HG02623 (cell line): Measurements from ENCODE around the gene ATP2B2.

Experiments
- ATAC-seq: cut with Tn5 transposase; IDR thresholded peaks from one replicate; pipeline ENCODE4 v1.9.1; 2021; ENCODE audit warnings: moderate library complexity; ENCODE audit not compliant: unreplicated experiment

The ATP2B2 gene

DNA sequence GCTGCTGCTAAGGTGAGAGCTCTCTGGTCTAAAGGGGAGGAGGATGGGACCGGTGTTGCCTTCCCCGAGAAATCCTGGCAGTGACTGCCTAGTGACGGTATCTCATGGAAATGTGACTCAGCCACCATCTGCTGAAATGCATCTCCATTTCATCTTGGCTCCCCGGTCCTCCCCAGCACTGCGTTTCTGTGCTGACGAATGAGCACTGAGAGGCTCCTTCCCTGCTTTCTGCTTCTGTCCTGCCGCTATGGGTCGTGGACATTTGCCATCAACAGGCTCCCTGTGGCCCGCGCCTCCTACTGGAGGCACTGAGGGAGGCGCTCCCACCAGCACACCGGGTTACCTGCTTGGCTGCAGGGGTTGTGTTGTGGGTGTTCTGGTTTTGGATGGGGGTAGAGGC, 170.9 kb downstream of the ATP2B2 start:
- no peak for ATAC-seq

- ATAC-seq = no peak
These were observed 171.3 kb downstream of the ATP2B2 start for GRCh38 chr3:10334042-10334441.

DNA sequence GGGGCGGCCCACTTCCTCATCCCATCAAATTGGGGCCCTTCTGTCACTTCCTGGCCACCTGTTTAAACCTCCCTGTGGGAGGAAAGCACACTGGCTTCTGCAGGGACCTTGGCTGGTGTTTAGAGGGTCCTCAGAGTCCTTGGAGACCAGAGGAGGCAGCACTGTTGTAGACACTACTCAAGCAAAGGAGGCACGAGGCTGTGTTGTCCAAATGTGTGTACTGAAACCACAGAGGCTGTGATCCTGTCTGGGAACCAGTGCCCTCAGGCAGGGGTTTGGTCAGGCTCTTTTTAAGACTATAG, 172.1 kb downstream of the ATP2B2 start:
- ATAC-seq = no peak

GRCh38 chr3:10332481-10333348, 172.7 kb downstream of the ATP2B2 start:
- no peak for ATAC-seq

DNA sequence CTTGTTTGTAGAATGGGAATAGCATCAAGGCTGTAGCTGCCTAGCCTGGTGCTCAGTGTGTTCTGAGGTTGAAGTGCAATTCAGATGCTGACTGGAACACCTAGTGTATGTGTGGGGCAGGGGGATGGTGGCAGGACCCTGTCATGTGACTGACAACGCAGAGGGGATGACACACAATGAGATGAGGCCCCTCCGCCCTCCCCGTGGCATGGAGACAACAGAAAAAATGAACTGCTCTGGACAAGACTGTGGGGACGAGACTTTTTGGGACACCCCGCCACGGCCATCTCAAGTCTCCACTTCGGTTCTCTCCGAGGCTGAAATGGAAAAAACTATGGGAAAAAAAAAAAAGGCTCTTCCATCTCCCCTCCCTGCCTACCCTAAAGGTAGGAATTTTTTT, 174.1 kb downstream of the ATP2B2 start:
- ATAC-seq = no peak

DNA sequence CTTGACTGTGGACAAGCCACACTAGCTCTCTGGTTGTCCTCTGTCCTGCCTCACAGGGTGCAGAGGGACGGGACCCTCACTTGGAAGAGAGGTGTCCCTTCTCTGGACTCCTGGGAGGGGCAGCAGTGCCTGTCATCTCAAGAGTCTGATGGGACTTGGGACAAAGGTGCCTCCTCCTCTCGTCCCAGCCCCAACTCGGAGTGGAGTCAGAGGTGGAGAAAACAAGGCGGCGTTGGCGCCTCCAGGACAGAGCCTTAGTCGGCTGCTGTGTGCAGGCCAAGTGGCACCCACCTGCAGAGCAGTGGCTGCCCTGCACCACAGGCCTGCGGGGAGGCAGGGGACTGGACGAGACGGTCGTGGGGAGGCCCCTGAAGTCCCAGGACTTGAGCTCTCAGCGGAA, 175.1 kb downstream of the ATP2B2 start:
- no peak for ATAC-seq

DNA sequence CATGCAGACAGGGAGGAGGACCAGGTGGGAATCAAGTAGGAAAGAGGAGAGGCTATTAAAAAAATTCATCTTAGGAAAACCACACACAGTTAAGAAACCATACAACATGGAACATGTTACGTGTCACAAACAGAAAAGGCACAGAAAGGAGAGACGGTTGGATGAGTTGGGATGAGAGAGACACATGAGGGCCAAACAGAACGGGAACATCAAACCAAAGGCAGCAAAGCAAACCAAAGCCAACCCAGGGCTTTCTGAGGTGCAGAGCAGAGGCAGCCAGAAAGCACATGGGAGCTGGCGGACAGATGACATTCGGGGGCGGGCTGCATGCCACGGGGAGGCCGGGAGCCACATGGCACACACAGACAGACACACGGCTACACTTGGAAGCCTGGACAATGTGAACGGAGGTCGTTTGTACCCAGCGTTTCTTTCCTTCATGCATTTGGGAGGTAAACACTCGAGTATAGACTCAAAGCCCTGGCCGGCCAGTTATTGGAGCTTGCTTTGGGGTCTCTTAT, 175.8 kb downstream of the ATP2B2 start:
- no peak for ATAC-seq

GRCh38 chr3:10328460-10329071, 176.8 kb downstream of the ATP2B2 start:
- ATAC-seq = no peak

- no peak for ATAC-seq
These were observed 177.8 kb downstream of the ATP2B2 start for GRCh38 chr3:10327592-10327991.

DNA sequence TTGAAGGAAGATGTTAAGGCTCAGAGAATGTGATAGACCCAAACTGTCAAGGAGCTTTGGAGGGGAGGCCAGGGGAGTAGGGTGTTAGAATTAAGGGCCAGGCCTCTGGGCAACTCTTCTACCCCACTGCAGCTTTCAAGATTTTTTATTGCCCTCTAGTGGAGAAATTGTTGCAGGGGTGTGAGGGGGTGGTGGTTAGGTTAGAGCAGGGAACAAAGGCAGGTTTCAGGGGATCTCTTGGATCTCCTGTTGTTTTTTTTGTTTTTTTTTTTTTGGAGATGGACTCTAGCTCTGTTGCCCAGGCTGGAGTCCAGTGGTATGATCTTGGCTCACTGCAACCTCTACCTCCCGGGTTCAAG, 183.1 kb downstream of the ATP2B2 start:
- no peak for ATAC-seq

- no peak for ATAC-seq
These were observed 183.6 kb downstream of the ATP2B2 start for GRCh38 chr3:10321630-10322351.

GRCh38 chr3:10320320-10320677, 185.1 kb downstream of the ATP2B2 start:
- no peak for ATAC-seq

GRCh38 chr3:10319804-10320203, 185.6 kb downstream of the ATP2B2 start:
- no peak for ATAC-seq

DNA sequence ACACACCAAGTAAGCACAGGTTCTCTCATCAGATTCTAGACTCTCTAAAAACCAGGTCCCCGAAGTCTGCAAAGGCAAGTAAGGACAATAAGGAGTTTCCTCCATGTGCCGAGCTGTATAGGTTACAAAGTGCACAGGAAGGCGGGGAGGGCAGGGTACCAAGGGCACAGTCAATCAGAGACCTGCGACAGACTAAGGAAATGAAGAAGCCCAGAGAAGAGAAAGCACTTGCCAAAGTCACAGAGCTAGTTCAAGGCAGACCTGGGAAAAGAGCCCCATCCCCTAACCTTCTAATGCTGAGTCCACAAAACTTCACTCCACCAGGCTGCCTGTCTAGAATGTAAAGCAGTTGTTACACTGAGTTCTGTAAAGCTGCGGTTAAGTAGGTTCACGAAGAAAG, 186.1 kb downstream of the ATP2B2 start:
- no peak for ATAC-seq

DNA sequence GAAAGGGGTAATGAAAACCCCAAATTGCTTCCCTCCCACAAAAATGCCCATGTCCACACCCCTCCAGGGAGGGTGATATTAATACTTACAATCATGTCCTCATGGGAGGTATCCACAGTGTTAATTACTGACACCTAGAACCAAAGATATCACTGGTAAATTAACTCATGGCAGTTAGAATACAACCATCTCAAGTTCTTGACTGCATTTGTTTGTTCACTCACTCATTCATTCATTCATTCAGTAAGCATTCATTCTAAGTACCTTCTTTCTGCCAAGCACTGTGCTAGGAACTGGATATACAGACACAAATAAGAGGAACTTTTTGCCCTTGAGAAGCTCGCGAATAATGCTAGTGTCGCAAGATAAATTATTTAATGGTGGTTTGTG, 187.4 kb downstream of the ATP2B2 start:
- ATAC-seq = no peak

DNA sequence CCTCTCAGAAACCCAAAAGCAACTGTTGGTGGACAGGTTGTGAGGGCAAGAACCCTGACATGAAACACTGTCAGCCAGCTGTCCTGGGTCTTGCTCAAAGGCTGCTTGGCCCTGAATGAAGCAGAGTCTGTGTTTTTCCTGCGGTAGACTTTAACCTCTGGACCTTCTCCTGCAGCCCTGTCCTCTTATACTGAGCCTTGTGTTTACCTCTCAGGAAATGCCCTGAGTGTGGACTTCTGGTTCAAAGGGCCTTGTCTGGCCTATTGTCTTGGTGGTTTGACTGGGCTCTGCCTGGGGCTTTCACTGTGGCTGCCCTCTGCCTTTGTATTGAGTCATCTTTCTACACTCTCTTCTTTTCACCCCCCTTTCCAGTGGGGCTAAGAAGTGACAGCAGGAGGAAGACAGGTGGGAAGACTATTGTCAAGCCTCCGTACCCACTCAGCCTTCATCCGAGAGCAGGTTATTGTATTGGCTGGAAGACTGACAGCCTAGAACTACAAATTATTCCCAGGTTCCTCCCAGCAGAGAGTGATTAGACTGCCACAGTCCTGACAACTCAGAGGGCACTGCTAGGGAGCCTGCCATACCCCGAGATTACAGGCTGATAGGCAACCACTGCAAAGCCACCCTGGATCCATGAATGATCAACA, 187.9 kb downstream of the ATP2B2 start:
- no peak for ATAC-seq

DNA sequence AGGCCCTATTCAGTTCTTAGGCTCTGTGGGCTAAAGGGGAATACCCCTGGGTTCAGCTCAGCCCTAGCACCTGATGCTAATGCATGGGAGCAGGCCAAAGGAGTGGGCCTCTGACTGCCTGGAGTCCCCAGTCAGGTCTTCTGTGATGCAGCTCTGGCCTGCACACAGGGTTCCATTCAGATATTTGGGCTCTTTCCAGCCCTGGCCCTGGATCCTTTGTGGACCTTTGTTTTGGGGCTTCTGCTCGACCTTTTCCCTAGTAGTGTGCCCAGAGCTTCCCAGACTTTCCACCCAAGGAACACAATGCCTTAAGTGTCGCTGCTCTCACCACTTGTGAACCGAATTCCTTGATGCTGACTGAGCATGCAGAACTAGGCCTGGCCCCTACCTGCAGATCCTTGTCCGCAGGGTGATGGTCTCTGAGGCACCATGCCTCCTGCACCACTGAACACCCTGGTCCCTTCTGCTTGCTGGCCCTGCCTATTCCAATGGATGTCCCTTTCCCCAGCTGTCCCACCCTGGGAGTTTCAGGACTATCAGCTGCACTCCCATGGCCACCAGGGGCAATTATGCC, 189.5 kb downstream of the ATP2B2 start:
- ATAC-seq = no peak

GRCh38 chr3:10315101-10315500, 190.3 kb downstream of the ATP2B2 start:
- ATAC-seq = no peak

DNA sequence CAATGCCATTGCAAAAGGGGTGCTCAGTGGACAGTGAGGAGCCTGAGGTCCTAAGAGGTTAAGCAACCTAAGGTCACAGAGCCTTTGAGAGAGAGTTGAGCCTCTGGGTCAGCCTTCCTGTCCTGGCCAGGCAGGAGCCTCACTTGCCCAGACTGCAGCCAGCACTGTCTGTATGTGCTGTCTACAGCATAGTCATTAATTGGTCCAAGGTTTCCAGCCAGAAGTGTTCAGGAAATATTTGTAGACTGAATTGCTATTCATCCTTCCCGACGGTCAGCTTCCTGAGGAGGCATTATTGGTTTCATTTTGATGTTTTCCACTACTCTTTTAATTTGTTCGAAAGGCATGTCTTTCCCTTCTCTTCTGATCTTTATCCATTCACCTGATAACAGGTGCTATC, 192.5 kb downstream of the ATP2B2 start:
- no peak for ATAC-seq

- no peak for ATAC-seq
These were observed 193.0 kb downstream of the ATP2B2 start for GRCh38 chr3:10312391-10312790.

DNA sequence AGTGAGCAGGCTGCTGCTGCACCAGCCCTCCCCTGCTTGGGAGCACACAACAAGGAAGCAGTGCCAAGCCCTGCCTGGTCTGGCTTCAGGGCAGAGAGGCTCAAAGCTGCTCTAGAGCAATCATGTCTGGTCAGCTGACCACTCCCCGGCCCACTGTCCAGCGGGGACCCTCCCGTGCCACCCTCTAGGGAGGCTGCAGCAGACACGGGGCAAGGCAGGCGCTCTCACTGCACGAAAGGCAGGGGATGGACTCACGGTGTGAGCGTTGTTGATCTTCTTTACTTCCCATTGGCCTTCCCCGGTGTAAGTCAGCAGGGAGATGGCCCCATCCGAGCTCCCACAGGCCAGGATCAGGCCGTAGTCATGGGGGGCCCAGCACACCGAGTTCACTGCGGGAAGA, 193.7 kb downstream of the ATP2B2 start:
- ATAC-seq = no peak
